AG09309 (cell line): Measurements from ENCODE around the gene CXCL17.

Source experiments
- DNase-seq: peaks from one replicate; pipeline ENCODE4 v3.0.0-alpha.2; 2010; ENCODE audit warnings: low read depth
- H3K4me3 ChIP-seq: 2 replicates; pipeline ENCODE4 v1.5.1; 2011; ENCODE audit warnings: mild to moderate bottlenecking, low read depth, low read length, moderate library complexity; ENCODE audit not compliant: control insufficient read depth
- TF ChIP-seq, protein P1 (sequence below): IDR thresholded peaks from 2 replicates; pipeline ENCODE4 v1.5.1; 2011; ENCODE audit warnings: mild to moderate bottlenecking, low read depth, low read length, inconsistent platforms; ENCODE audit not compliant: insufficient read depth, control insufficient read depth; ENCODE audit errors: missing control alignments

Gene CXCL17

DNA sequence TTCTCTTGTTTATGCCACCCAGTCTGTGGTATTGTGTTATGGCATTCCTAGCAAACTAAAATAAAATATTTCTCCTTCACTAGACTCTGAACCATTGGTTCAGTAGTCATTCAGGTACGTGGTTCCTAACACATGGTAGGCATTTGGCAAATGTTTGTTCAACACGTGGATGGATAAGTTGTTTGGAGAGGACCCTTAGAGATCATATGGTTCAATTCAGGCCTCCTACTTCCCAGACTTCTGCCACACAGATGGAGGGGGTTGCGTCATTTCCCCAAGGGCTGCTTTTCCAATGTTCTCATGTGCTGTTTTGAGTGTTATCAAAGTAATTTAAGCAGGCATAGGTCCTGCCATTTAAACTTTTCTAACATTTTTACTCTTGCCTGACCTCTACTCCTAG is 6.7 kb downstream of the CXCL17 start:
- DNase-seq = no peak
- H3K4me3 ChIP-seq = no peak overlapping the region
- TF ChIP-seq, protein P1, sequence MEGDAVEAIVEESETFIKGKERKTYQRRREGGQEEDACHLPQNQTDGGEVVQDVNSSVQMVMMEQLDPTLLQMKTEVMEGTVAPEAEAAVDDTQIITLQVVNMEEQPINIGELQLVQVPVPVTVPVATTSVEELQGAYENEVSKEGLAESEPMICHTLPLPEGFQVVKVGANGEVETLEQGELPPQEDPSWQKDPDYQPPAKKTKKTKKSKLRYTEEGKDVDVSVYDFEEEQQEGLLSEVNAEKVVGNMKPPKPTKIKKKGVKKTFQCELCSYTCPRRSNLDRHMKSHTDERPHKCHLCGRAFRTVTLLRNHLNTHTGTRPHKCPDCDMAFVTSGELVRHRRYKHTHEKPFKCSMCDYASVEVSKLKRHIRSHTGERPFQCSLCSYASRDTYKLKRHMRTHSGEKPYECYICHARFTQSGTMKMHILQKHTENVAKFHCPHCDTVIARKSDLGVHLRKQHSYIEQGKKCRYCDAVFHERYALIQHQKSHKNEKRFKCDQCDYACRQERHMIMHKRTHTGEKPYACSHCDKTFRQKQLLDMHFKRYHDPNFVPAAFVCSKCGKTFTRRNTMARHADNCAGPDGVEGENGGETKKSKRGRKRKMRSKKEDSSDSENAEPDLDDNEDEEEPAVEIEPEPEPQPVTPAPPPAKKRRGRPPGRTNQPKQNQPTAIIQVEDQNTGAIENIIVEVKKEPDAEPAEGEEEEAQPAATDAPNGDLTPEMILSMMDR = no peak

DNA sequence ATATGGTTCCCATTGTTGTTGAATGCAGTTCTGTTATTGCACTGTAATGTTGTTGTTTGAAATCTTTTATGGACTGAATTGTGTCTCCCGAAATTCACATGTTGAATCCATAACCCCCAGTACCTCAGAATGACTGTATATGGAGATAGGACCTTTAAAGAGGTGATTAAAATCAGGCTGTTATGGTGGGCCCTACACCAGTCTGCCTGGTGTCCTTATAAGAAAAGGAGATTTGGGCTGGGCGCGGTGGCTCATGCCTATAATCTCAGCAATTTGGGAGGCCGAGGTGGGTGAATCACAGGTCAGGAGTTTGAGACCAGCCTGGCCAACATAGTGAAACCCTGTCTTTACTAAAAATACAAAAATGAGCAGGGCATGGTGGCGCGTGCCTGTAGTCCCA is 7.4 kb downstream of the CXCL17 start:
- TF ChIP-seq, protein P1 = no peak
- DNase-seq = no peak
- H3K4me3 ChIP-seq = no peak overlapping the region

DNA sequence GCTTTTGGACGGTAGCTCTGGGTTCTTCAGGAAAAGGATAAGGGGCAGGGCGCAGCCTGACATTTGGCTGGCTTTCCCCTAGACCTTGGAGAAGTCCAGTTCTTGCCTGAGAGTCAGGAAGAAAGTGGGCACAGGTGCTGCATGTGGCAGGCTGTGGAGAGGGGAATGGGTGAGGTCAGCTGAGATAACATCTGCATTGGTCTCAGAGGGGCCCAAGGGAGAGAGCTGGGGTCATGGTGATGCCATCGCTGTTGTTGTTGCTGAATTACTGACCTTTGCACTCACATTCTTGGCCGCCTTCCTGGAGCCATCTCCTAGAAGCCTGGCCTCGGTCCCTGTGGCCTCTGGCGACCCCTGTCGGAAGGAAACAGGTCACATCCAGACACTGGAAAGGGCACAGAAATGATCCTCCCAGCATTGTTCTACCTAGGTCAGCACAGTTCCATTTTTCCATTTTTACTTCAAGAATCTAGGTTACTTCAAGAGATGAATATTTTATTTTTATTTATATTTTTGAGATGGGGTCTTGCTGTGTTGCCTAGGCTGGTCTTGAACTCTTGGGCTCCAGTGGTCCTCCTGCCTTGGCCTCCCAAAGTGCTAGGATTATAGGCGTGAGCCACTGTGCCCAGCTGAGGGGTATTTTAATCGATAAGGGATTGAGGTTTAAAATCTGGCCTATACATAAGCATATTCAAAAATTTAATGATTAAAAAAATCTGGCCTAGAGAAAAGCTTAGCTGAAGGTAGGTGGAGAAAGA is 9.1 kb downstream of the CXCL17 start:
- H3K4me3 ChIP-seq = no peak overlapping the region
- DNase-seq = no peak
- TF ChIP-seq, protein P1 = peak; percentile 63

DNA sequence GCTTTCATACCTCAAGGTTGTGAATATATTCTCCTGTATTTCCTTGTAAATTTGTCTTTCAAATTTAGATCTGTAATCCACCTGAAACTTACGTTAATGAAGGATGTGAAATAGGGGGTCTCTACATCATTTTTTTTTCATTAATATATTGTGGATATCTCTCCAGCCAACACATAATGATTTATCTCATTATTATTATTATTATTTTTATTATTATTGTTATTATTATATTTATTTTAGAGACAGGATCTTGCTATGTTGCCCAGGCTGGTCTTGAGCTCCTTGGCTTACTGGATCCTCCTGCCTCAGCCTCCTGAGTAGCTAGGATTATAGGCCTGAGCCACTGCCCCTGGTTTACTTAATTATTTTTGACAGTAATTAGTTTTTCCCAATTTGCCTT is 11.3 kb downstream of the CXCL17 start:
- DNase-seq = no peak
- TF ChIP-seq, protein P1 = no peak
- no peak overlapping the region for H3K4me3 ChIP-seq

DNA sequence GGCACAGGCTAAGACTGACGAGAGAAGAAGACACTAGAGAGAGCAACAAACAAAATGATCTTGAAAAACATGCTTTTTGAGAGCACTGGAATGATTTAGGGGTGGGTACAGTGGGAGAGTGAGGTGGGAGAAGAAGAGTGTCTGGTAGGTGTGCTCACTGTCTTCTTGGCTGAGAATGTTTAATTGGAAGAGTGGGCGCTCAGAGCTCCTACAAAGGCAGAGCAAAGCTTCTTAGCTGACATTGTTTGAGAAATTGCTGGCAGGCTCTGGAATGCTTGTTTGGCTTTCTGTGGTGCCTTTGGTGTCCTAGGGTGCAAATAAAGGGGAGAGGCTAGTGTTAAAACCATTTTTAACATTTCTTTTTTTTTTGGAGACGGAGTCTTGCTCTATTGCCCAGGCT is 14.1 kb downstream of the CXCL17 start:
- no peak overlapping the region for H3K4me3 ChIP-seq
- TF ChIP-seq, protein P1 = no peak
- DNase-seq = no peak

DNA sequence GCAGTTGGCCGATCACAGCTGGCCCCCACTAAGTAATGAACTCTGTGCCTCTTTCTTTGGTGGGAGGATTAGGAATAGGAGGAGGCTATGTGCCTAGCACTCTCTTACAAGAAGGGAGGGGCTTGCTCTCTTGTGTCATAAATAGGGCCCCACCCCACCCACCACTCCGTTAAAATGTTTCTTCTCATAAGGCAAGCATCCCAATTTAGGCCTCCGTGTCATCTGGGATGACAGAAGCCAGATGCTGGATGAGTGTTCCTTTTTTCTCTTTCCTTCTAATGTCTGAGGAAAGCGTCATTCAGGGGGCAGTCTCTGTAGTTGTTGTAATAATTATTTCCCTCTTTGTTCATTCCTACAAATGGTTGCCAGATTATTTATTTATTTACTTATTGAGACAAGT is 15.4 kb downstream of the CXCL17 start, which contains the start of gene LIPE:
LIPE (minus strand) TSS at position 76 of the 400 bp plus-strand sequence. CDS start 239 bp downstream, outside the sequence.
- no peak for DNase-seq
- no peak within 1 kb of the TSS for H3K4me3 ChIP-seq
- TF ChIP-seq, protein P1 = no peak

DNA sequence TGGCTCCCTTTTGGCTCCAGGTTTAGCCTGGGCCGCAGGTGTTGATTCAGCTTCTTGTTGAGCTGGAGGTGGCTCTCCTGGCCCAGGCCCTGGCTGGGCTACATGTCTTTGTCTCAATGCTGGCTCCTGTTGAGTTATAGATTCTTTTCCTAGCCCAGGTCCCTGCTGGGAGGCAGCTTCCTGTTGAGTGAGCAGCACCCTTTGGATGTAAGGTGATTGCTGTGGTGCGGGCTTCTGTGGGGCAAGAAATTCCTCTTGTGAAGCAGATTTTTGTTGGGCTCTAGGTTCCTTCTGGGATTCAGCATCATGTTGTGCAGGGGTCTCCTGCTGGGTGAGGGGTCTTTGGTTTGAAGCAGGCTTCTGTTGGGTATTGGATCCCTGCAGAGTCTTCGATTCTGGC is 16.1 kb downstream of the CXCL17 start:
- no peak overlapping the region for H3K4me3 ChIP-seq
- TF ChIP-seq, protein P1 = no peak
- DNase-seq = no peak
